OCI-LY1 (cell line): ENCODE results near the gene RAPH1.

Experiments used
- H2AFZ ChIP-seq: fragments of 200-600 bp; sonication (generic), shearing (Covaris generic); 2 replicates; pipeline ENCODE4 v1.6.0; 2014; ENCODE audit warnings: antibody characterized with exemption, mild to moderate bottlenecking, low read length
- H3F3A ChIP-seq: fragments of 200-600 bp; sonication (generic), shearing (Covaris generic); 2 replicates; pipeline ENCODE4 v1.6.0; 2014; ENCODE audit warnings: mild to moderate bottlenecking, antibody characterized with exemption, low read length, moderate library complexity; ENCODE audit not compliant: insufficient read depth
- H3K27ac ChIP-seq: fragments of 200-600 bp; sonication (generic); 2 replicates; pipeline ENCODE4 v1.5.1; 2014; ENCODE audit warnings: low read length, mixed run types, mild to moderate bottlenecking, low read depth; ENCODE audit not compliant: poor library complexity, severe bottlenecking
- H3K27me3 ChIP-seq: fragments of 200-600 bp; sonication (generic); 2 replicates; pipeline ENCODE4 v1.6.0; 2014; ENCODE audit warnings: antibody characterized with exemption, mild to moderate bottlenecking, low read length, moderate library complexity; ENCODE audit not compliant: insufficient read depth
- H3K36me3 ChIP-seq: fragments of 200-600 bp; sonication (generic); 2 replicates; pipeline ENCODE4 v1.6.1; 2014; ENCODE audit warnings: mild to moderate bottlenecking, antibody characterized with exemption, low read length, moderate library complexity, mixed read lengths; ENCODE audit not compliant: insufficient read depth
- H3K4me1 ChIP-seq: fragments of 200-600 bp; sonication (generic); 2 replicates; pipeline ENCODE4 v1.5.1; 2014; ENCODE audit warnings: mild to moderate bottlenecking, low read length, moderate library complexity; ENCODE audit not compliant: insufficient read depth, severe bottlenecking
- H3K4me2 ChIP-seq: fragments of 200-600 bp; sonication (generic), shearing (Covaris generic); 2 replicates; pipeline ENCODE4 v1.6.1; 2014; ENCODE audit warnings: low read length
- H3K4me3 ChIP-seq: fragments of 200-600 bp; sonication (generic); 2 replicates; pipeline ENCODE4 v1.5.1; 2014; ENCODE audit warnings: low read length, low read depth, mild to moderate bottlenecking, mixed read lengths; ENCODE audit not compliant: poor library complexity, severe bottlenecking
- H3K79me2 ChIP-seq: fragments of 200-600 bp; shearing (Covaris generic); 2 replicates; pipeline ENCODE4 v1.6.1; 2016; ENCODE audit warnings: mixed run types, low read length, mixed read lengths; ENCODE audit not compliant: insufficient read depth
- H3K9ac ChIP-seq: fragments of 200-600 bp; sonication (generic), shearing (Covaris generic); 2 replicates; pipeline ENCODE4 v1.6.1; 2014; ENCODE audit warnings: mild to moderate bottlenecking, low read length, mixed read lengths
- H3K9me2 ChIP-seq: fragments of 200-600 bp; sonication (generic), shearing (Covaris generic); 2 replicates; pipeline ENCODE4 v1.6.1; 2014; ENCODE audit warnings: low read depth, mild to moderate bottlenecking, low read length, mixed read lengths
- H3K9me3 ChIP-seq: fragments of 200-600 bp; shearing (Covaris generic); 2 replicates; pipeline ENCODE4 v1.6.1; 2014; ENCODE audit warnings: low read length, mixed read lengths
- H4K20me1 ChIP-seq: fragments of 200-600 bp; sonication (generic), shearing (Covaris generic); 2 replicates; pipeline ENCODE4 v1.6.0; 2016; ENCODE audit warnings: mild to moderate bottlenecking, low read length; ENCODE audit not compliant: insufficient read depth
- CTCF ChIP-seq: fragments of 200-600 bp; sonication (generic), shearing (Covaris generic); IDR thresholded peaks from 2 replicates; pipeline ENCODE4 v1.5.1; 2017; ENCODE audit warnings: mild to moderate bottlenecking, antibody characterized with exemption, low read length, moderate library complexity, mixed read lengths
- EZH2 ChIP-seq: fragments of 200-600 bp; sonication (generic), shearing (Covaris generic); IDR thresholded peaks from 2 replicates; pipeline ENCODE4 v1.8.0; 2017; ENCODE audit warnings: borderline replicate concordance, mixed run types, mild to moderate bottlenecking, antibody characterized with exemption, low read length, moderate library complexity, mixed read lengths

RAPH1 gene

GRCh38 chr2:203444738-203445137 is 90.4 kb downstream of the RAPH1 start:
- Histone ChIP-seq H3K4me2 (no peak overlapping the region), H3K4me1 (no peaks in the 10 kb centered on the region), H3K9me3 (no peaks in the 10 kb centered on the region), H3K4me3 (no peak overlapping the region), H3K9me2 (no peaks in the 10 kb centered on the region), H3K27ac (no peak overlapping the region), H3K36me3 (no peaks in the 10 kb centered on the region), H3K9ac (no peak overlapping the region), H3K79me2 (no peaks in the 10 kb centered on the region), H3F3A (no peaks in the 10 kb centered on the region), H2AFZ (no peak overlapping the region), H4K20me1 (no peaks in the 10 kb centered on the region), H3K27me3 (no peaks in the 10 kb centered on the region)
- TF ChIP-seq EZH2 (no peak), CTCF (no peak)

- H3K36me3 ChIP-seq, result no peaks in the 10 kb centered on the region
- no peaks in the 10 kb centered on the region for H3F3A ChIP-seq
- H3K9ac ChIP-seq, result no peak overlapping the region
- H3K9me3 ChIP-seq, result no peaks in the 10 kb centered on the region
- H3K9me2 ChIP-seq, result no peaks in the 10 kb centered on the region
- no peaks in the 10 kb centered on the region for H4K20me1 ChIP-seq
- H2AFZ ChIP-seq, result no peak overlapping the region
- H3K4me2 ChIP-seq, result no peak overlapping the region
- H3K4me1 ChIP-seq, result no peaks in the 10 kb centered on the region
- H3K27me3 ChIP-seq, result no peaks in the 10 kb centered on the region
- H3K27ac ChIP-seq, result no peak overlapping the region
- H3K4me3 ChIP-seq, result no peak overlapping the region
- no peaks in the 10 kb centered on the region for H3K79me2 ChIP-seq
- TF ChIP-seq CTCF, result no peak
- no peak for TF ChIP-seq EZH2
These were observed 92.6 kb downstream of the RAPH1 start for GRCh38 chr2:203442463-203442862.

- Histone ChIP-seq H3K4me2 (no peak overlapping the region), H3K9ac (no peak overlapping the region), H3K4me1 (no peaks in the 10 kb centered on the region), H3K4me3 (no peak overlapping the region), H3K27ac (no peak overlapping the region), H3K36me3 (no peaks in the 10 kb centered on the region), H4K20me1 (no peaks in the 10 kb centered on the region), H3K79me2 (no peaks in the 10 kb centered on the region), H3K9me3 (no peaks in the 10 kb centered on the region), H2AFZ (no peak overlapping the region), H3K9me2 (no peaks in the 10 kb centered on the region), H3K27me3 (no peaks in the 10 kb centered on the region), H3F3A (no peaks in the 10 kb centered on the region)
- TF ChIP-seq CTCF (no peak), EZH2 (no peak)
These were observed 93.6 kb downstream of the RAPH1 start for GRCh38 chr2:203441463-203441862.
